ENCODE results near the gene HFE.

HFE gene

GRCh38 chr6:26054781-26055718, 32.2 kb upstream of the HFE start:
- H3K9me3 ChIP-seq (ENCODE audit: insufficient read depth, low read length): no peaks in the 10 kb centered on the region
- peak overlapping the region; percentile 93 for H3K27ac ChIP-seq (ENCODE audit: low read depth, low read length)
- peak overlapping the region; percentile 79 for H3K4me2 ChIP-seq (ENCODE audit: low read depth, low read length, poor library complexity, severe bottlenecking)
- no peaks in the 10 kb centered on the region for H3K27me3 ChIP-seq (ENCODE audit: low read length)
- peaks cover 46% of the 10 kb centered on the region for H3F3A ChIP-seq (ENCODE audit: insufficient read depth)
- H3K9me2 ChIP-seq (replicated peaks; ENCODE audit: insufficient read depth, low read length): no peaks in the 10 kb centered on the region
- no peaks in the 10 kb centered on the region for H3K79me2 ChIP-seq (ENCODE audit: insufficient read depth, low read length)
- peak overlapping the region; percentile 39 for H2AFZ ChIP-seq (ENCODE audit: low read depth, low read length, severe bottlenecking)
- H3K36me3 ChIP-seq (ENCODE audit: low read length): no peaks in the 10 kb centered on the region
- TF ChIP-seq EZH2phosphoT487 (conservative IDR thresholded peaks at IDR 0.05; ENCODE audit: low read length): no peak
- TF ChIP-seq CTCF (IDR thresholded peaks at IDR 0.05; ENCODE audit: insufficient read depth, low read length, poor library complexity, severe bottlenecking): no peak
- peak overlapping the region; percentile 71 for H3K9ac ChIP-seq (ENCODE audit: low read length)
- no peaks in the 10 kb centered on the region for H4K20me1 ChIP-seq (ENCODE audit: low read depth, low read length)
- H3K4me3 ChIP-seq (ENCODE audit: insufficient read depth, low read length, poor library complexity, severe bottlenecking): peak overlapping the region; percentile 59

- Histone ChIP-seq H3K9me2 (replicated peaks; ENCODE audit: insufficient read depth, low read length) (no peaks in the 10 kb centered on the region), H3K9me3 (ENCODE audit: insufficient read depth, low read length) (no peaks in the 10 kb centered on the region), H3K36me3 (ENCODE audit: low read length) (no peaks in the 10 kb centered on the region), H4K20me1 (ENCODE audit: low read depth, low read length) (no peaks in the 10 kb centered on the region), H2AFZ (ENCODE audit: low read depth, low read length, severe bottlenecking) (peak overlapping the region; percentile 81), H3K4me2 (ENCODE audit: low read depth, low read length, poor library complexity, severe bottlenecking) (peak overlapping the region; percentile 79), H3K27ac (ENCODE audit: low read depth, low read length) (peak overlapping the region; percentile 93), H3K4me3 (ENCODE audit: insufficient read depth, low read length, poor library complexity, severe bottlenecking) (peak overlapping the region; percentile 59), H3K27me3 (ENCODE audit: low read length) (no peaks in the 10 kb centered on the region), H3K79me2 (ENCODE audit: insufficient read depth, low read length) (no peaks in the 10 kb centered on the region), H3F3A (ENCODE audit: insufficient read depth) (peaks cover 46% of the 10 kb centered on the region), H3K9ac (ENCODE audit: low read length) (peak overlapping the region; percentile 71)
- TF ChIP-seq EZH2phosphoT487 (conservative IDR thresholded peaks at IDR 0.05; ENCODE audit: low read length) (no peak), CTCF (IDR thresholded peaks at IDR 0.05; ENCODE audit: insufficient read depth, low read length, poor library complexity, severe bottlenecking) (no peak)
These were observed 31.3 kb upstream of the HFE start for GRCh38 chr6:26055719-26056582.

GRCh38 chr6:26056583-26057350, 30.5 kb upstream of the HFE start:
- H3K9me2 ChIP-seq (replicated peaks; ENCODE audit: insufficient read depth, low read length): no peaks in the 10 kb centered on the region
- peak overlapping the region; percentile 81 for H2AFZ ChIP-seq (ENCODE audit: low read depth, low read length, severe bottlenecking)
- H3K9ac ChIP-seq (ENCODE audit: low read length): peak overlapping the region; percentile 71
- H3K9me3 ChIP-seq (ENCODE audit: insufficient read depth, low read length): no peaks in the 10 kb centered on the region
- H3K4me3 ChIP-seq (ENCODE audit: insufficient read depth, low read length, poor library complexity, severe bottlenecking): peak overlapping the region; percentile 59
- H3K79me2 ChIP-seq (ENCODE audit: insufficient read depth, low read length): no peaks in the 10 kb centered on the region
- H3F3A ChIP-seq (ENCODE audit: insufficient read depth): peaks cover 42% of the 10 kb centered on the region
- H3K36me3 ChIP-seq (ENCODE audit: low read length): no peaks in the 10 kb centered on the region
- TF ChIP-seq EZH2phosphoT487 (conservative IDR thresholded peaks at IDR 0.05; ENCODE audit: low read length): no peak
- TF ChIP-seq CTCF (IDR thresholded peaks at IDR 0.05; ENCODE audit: insufficient read depth, low read length, poor library complexity, severe bottlenecking): no peak
- peak overlapping the region; percentile 79 for H3K4me2 ChIP-seq (ENCODE audit: low read depth, low read length, poor library complexity, severe bottlenecking)
- no peaks in the 10 kb centered on the region for H3K27me3 ChIP-seq (ENCODE audit: low read length)
- H4K20me1 ChIP-seq (ENCODE audit: low read depth, low read length): no peaks in the 10 kb centered on the region
- peak overlapping the region; percentile 93 for H3K27ac ChIP-seq (ENCODE audit: low read depth, low read length)

All from SU-DHL-6 (cell line).